Stimulated activated CD4-positive, alpha-beta T cell treated with anti-CD3 and anti-CD28 coated beads, Interleukin-1b, Interleukin-23, amount 100 ng/mL, for 1 hour (primary cell): ENCODE results near the gene SLC22A23.

Experiments used
- DNase-seq, 2 donors: peaks; one replicate each; pipeline ENCODE4 v3.0.0-alpha.2; 2020; ENCODE audit warnings: low read depth in 2 of 2

SLC22A23 gene

DNA sequence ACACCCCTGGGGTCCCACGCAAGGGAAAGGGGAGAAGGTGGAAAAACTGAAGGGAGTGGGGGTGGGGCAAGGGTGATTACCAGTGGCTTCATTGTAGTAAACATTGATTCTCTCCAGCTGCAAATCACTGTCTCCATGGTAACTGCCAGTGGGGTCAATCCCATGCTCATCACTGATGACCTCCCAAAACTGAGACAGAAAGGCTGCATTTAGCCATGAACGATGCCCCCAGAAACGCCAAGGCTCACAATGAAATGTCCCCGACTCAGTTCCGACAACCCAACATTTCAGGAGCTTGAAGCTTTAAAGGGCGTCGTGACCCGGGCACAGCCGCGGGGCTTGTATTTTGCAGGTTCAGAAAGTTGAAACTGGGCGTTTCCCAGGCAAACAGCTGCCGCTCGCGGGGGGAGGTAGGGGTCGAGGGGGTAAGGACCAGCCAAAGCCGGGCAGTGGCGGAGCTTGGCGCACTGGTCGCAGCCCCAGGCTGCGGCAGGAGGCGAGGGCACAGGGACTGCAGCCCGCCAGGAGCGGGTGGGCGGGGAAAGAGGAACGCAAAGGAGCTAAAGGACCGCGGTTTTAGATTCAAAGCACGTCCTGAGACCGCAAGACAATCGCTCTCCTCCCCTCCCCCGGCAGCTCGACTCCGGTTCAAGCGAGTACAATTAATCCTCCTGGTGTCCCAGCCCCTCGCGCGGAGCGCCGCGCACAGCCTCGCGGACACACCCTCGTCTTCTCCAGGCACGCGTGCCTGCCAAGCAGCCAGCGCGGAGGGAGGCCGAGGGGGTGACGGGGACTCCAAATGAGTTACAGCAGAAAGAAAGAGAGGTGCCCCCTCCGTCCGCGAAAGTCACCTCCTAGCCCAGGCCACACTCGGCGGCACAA is 230.1 kb downstream of the SLC22A23 start:
- no peak for DNase-seq

DNA sequence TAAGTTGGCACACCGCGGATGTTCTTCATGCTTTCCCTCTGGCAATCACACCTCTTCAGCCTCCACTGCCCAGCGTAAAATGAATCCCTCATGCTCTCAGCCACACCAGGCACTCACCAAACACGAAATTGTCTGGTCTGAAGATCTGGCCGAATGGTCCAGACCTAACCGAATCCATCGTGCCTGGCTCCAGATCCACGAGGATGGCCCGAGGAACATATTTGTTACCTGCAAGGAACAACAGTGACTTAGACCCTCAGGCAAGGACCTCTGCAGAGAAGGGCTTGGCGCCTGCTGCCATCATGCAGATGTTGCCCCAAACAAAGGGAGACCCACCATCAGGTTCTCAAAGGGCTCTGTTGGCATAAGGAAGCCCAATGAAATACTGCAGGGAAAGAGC is 230.8 kb downstream of the SLC22A23 start:
- no peak for DNase-seq

DNA sequence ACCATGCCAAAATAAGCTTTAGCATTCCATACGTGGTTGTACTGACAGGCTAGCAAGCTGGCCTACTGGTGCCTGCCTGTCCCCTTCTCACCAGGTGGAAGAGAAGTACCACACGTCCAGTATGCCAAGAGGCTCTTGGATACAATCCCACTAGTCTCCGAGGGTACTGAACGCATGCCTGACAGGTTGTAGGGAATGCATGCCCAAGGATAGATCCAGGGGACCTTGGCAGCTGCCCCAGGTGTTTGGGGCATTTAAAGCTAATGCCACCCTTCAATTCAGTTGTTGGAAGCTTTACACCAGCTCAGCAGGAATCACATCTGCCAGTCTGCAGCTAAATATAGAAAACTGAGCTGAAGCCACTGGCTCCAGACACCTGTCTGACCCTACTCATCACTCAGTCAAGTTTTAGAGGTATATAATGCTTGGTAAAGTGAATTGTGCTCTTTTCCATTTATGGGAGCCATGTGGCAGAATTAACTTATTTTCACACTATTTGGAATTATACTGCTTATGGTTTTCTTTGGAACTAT is 234.3 kb downstream of the SLC22A23 start:
- no peak for DNase-seq

DNA sequence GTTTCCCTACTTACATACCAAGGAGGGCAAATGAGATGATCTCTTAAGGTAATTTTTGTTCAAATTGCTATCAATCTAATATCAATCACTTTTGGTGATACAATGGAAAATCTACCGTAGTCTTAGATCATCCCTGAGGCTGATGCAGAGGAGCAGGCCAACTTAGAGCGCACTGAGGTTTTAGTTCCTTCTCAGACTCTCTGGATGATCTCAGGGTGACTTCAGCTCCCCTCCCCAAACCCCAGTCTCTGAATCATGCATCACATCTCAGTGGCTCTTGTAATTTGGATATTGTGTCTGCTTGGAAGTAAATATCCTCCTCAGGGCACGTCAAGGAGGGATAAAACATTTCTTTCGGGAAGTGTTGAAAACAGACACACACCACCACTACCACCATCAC is 235.3 kb downstream of the SLC22A23 start:
- DNase-seq: no peak

DNA sequence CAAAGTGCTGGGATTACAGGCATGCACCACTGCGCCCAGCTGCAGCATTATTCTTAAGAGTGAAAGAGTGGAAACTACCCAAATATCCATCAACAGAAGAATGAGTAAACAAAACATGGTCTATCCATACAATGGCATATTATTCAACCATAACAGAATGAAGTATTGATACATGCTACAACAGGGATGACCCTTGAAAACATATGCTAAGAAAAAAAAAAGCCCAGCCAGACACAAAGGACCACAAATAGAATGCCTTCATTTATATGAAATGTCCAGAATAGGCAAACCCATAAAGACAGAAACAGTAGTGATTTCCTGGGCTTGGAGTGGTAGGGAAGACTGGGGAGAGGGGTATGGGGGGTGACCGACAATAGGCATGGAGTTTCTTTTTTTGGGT is 236.5 kb downstream of the SLC22A23 start:
- no peak for DNase-seq
